Prostate gland (tissue), 2 donors: Measurements from ENCODE around the gene LRRC4C. TPM values are rescaled to one million over a fixed set of nuclear protein-coding genes. Genes with fewer than 3 reads are reported as not detected.

ENCODE experiments used
- DNase-seq: peaks from one replicate; pipeline ENCODE4 v3.0.0-alpha.2; 2019; ENCODE audit warnings: low spot score
- H3K27ac ChIP-seq, 2 donors: fragments of 200-600 bp; sonication (generic); 2 replicates each; pipeline ENCODE4 v1.5.1; 2017 to 2019
- H3K27me3 ChIP-seq: fragments of 200-600 bp; sonication (generic); replicated peaks from 2 replicates; pipeline ENCODE4 v1.5.1; 2019; ENCODE audit not compliant: insufficient read depth
- H3K36me3 ChIP-seq, 2 donors: fragments of 200-600 bp; sonication (generic); 1 replicate in 1 of 2; 2 replicates in 1 of 2; pipeline versions ENCODE4 v1.5.1 to v1.8.1; 2017 to 2019
- H3K4me1 ChIP-seq: fragments of 200-600 bp; sonication (generic); replicated peaks from 2 replicates; pipeline ENCODE4 v1.5.1; 2019
- H3K4me3 ChIP-seq, 2 donors: fragments of 200-600 bp; sonication (generic); 2 replicates each; pipeline ENCODE4 v1.5.1; 2017 to 2019
- H3K9me3 ChIP-seq: fragments of 200-600 bp; sonication (generic); 2 replicates; pipeline ENCODE4 v1.5.1; 2017
- POLR2A ChIP-seq: fragments of 450-650 bp; IDR thresholded peaks from one replicate; pipeline ENCODE4 v1.6.1; 2016; ENCODE audit warnings: antibody characterized with exemption, mild to moderate bottlenecking
- POLR2AphosphoS5 ChIP-seq: sonication (generic); formaldehyde crosslinking; IDR thresholded peaks from one replicate; pipeline ENCODE4 v1.6.1; 2017; ENCODE audit warnings: antibody characterized with exemption
- WGBS: methylation state at CpG from one replicate; pipeline ENCODE4 v1.1.5; 2018; 5-methylcytosine and 5-hydroxymethylcytosine counted together
- intact Hi-C: fragments of 100-400 bp; cut with DNase I; formaldehyde crosslinking; loops from one replicate; pipeline ENCODE4 v1.14.2; 2022
- total RNA-seq, 2 donors: library from RNA; depleted of rRNA; stranded (reverse); fragments of >200 nt; gene quantifications; one replicate each; pipeline ENCODE4 v1.1.0, GENCODE V29; 2016
- TF ChIP-seq, protein P1 (sequence below), 4 experiments: fragments of 200-600 bp in 2 of 4; fragments of 450-650 bp in 2 of 4; sonication (generic) in 2 of 4; IDR thresholded peaks; 1 replicate in 3 of 4; 2 replicates in 1 of 4; pipeline ENCODE4 v1.5.1; 2016 to 2019; ENCODE audit warnings: antibody characterized with exemption in 4 of 4, mild to moderate bottlenecking in 2 of 4, moderate library complexity in 2 of 4

The LRRC4C gene
- total RNA-seq, 2 donors from 2014 or later, result 0.28 TPM; not detected in 1

DNA sequence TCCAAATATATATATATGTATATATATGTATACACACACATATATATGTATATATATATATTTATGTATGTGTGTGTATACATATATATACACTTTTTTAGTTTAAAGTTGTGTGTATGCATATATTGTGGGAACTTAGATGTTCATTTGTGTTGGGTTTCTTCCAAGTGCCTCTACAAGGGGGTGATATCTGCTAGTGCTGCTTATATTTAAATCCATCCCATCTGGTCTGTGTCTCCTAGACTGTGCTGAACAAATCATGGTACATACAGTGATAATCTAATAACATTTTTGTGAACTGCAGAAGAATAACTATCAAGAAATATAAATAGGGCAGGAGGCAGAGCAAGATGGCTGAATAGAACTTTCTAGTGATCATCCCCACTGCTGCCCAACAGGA is 696.4 kb downstream of the LRRC4C start:
- no peaks in the 10 kb centered on the region for H3K27me3 ChIP-seq
- no peak for DNase-seq
- no peak for TF ChIP-seq POLR2AphosphoS5
- TF ChIP-seq, protein P1, sequence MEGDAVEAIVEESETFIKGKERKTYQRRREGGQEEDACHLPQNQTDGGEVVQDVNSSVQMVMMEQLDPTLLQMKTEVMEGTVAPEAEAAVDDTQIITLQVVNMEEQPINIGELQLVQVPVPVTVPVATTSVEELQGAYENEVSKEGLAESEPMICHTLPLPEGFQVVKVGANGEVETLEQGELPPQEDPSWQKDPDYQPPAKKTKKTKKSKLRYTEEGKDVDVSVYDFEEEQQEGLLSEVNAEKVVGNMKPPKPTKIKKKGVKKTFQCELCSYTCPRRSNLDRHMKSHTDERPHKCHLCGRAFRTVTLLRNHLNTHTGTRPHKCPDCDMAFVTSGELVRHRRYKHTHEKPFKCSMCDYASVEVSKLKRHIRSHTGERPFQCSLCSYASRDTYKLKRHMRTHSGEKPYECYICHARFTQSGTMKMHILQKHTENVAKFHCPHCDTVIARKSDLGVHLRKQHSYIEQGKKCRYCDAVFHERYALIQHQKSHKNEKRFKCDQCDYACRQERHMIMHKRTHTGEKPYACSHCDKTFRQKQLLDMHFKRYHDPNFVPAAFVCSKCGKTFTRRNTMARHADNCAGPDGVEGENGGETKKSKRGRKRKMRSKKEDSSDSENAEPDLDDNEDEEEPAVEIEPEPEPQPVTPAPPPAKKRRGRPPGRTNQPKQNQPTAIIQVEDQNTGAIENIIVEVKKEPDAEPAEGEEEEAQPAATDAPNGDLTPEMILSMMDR (IDR thresholded peaks at IDR 0.05), result no peak
- no peak for TF ChIP-seq POLR2A
- intact Hi-C loops, result no loop called here
- H3K27ac ChIP-seq, result no peak overlapping the region
- H3K36me3 ChIP-seq, result no peaks in the 10 kb centered on the region
- no peaks in the 10 kb centered on the region for H3K4me1 ChIP-seq
- H3K9me3 ChIP-seq, result no peaks in the 10 kb centered on the region
- H3K4me3 ChIP-seq, result no peak overlapping the region

DNA sequence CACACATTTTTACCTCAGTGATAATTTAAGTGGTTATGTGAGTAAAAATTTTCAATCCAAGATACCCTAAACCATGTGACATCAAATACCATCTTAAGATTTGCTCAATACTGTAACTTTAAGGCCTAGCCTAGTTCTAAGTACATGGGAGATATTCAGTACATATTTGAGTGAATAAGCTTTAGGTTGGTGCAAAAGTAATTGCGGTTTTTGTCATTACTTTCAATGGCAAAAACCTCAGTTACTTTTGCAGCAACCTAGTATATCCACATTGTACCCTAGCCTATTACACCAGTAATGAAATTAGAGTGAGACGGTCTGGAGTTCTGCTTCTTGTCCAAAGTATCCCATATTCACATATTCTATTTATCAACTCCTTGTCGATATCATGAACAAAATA is 700.1 kb downstream of the LRRC4C start:
- H3K36me3 ChIP-seq, result no peaks in the 10 kb centered on the region
- no peak for TF ChIP-seq POLR2A
- TF ChIP-seq, protein P1 (IDR thresholded peaks at IDR 0.05), result no peak
- H3K9me3 ChIP-seq, result no peaks in the 10 kb centered on the region
- intact Hi-C loops, result no loop called here
- no peak for DNase-seq
- no peak overlapping the region for H3K4me3 ChIP-seq
- 92% methylated on average over 3 of the region's 3 CpGs for WGBS
- no peak overlapping the region for H3K27ac ChIP-seq
- H3K27me3 ChIP-seq, result no peaks in the 10 kb centered on the region
- H3K4me1 ChIP-seq, result no peaks in the 10 kb centered on the region

DNA sequence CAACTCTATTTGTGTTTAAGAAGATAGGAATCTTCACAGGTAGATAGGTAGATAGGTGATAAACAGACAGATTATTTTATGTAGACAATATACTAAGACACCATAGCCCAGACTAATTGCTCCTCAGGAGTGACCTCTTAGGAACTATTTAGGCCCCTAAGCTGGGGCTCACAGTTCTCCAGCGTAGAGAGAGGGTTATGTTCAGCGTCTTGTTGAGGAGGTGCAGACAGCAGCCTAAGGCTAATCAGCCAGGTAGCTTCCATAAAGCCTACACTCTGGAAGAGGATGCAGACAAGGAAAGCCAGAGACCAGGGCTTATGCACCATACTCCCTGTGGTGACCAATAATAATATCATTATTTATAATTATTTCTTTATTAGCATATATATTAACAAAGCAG is 705.2 kb downstream of the LRRC4C start:
- intact Hi-C loops, result no loop called here
- Histone ChIP-seq H3K4me1 (no peaks in the 10 kb centered on the region), H3K27ac (no peak overlapping the region), H3K4me3 (no peak overlapping the region), H3K9me3 (no peaks in the 10 kb centered on the region), H3K27me3 (no peaks in the 10 kb centered on the region), H3K36me3 (no peaks in the 10 kb centered on the region)
- TF ChIP-seq POLR2A (no peak), POLR2AphosphoS5 (no peak)
- TF ChIP-seq, protein P1 (IDR thresholded peaks at IDR 0.05), result no peak
- WGBS, result 69% methylated on average over 2 of the region's 2 CpGs
- no peak for DNase-seq

DNA sequence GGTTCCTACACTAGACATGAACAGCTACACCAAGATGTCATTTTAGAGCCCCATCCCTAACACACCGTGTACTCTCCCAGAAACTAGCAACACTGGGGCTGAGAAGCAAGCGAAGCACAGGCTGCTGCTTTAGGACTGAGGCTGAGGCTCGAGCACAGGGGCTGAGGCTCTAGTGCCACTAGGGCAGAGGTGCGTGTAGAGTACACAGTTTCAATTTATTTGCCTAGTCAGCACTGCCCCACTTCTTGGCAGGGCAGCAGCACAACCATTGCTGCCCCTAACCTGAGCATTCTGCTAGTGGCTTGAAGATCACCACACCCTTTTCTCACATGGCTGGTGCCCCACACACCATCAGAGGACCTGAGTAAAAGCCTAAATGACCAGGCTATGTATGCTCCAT is 713.2 kb downstream of the LRRC4C start:
- Histone ChIP-seq H3K27ac (no peak overlapping the region), H3K4me3 (no peak overlapping the region), H3K27me3 (no peaks in the 10 kb centered on the region), H3K36me3 (no peaks in the 10 kb centered on the region), H3K4me1 (no peaks in the 10 kb centered on the region), H3K9me3 (no peaks in the 10 kb centered on the region)
- intact Hi-C loops, result no loop called here
- TF ChIP-seq, protein P1 (IDR thresholded peaks at IDR 0.05), result no peak
- TF ChIP-seq POLR2AphosphoS5 (no peak), POLR2A (no peak)
- 74% methylated on average over 4 of the region's 4 CpGs for WGBS
- no peak for DNase-seq

DNA sequence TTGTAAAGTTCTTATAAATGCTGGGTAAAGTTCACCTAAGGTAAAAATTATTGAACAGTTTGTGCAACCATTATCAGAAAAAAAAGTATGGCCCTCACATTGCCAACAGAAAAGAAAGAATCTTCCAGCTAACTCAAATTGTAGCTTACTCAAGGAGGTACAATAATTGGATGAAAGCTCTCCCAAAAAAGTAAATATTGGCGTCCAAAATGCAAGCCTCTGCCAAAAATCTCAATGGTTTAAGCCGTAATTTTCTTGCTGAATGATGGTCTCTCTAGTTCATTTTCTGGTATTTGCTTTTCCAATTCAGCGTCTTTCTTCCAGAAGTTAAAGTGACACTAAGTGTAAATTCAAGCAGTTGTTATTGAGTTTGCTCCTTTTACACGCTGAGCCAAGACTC is 727.3 kb downstream of the LRRC4C start:
- H3K27me3 ChIP-seq, result no peaks in the 10 kb centered on the region
- no peak overlapping the region for H3K27ac ChIP-seq
- no peaks in the 10 kb centered on the region for H3K9me3 ChIP-seq
- H3K36me3 ChIP-seq, result no peaks in the 10 kb centered on the region
- no peak for DNase-seq
- H3K4me1 ChIP-seq, result no peaks in the 10 kb centered on the region
- intact Hi-C loops, result no loop called here
- TF ChIP-seq POLR2A (no peak), POLR2AphosphoS5 (no peak)
- TF ChIP-seq, protein P1 (IDR thresholded peaks at IDR 0.05), result no peak
- H3K4me3 ChIP-seq, result no peak overlapping the region
- WGBS, result 15% methylated on average over 4 of the region's 4 CpGs
